ENCODE data around the gene CEP112. TPM values are rescaled to one million over a fixed set of nuclear protein-coding genes. Genes with fewer than 3 reads are reported as not detected.

The CEP112 gene
- total RNA-seq, 1 experiment from 2014 or later: 9.5 TPM

DNA sequence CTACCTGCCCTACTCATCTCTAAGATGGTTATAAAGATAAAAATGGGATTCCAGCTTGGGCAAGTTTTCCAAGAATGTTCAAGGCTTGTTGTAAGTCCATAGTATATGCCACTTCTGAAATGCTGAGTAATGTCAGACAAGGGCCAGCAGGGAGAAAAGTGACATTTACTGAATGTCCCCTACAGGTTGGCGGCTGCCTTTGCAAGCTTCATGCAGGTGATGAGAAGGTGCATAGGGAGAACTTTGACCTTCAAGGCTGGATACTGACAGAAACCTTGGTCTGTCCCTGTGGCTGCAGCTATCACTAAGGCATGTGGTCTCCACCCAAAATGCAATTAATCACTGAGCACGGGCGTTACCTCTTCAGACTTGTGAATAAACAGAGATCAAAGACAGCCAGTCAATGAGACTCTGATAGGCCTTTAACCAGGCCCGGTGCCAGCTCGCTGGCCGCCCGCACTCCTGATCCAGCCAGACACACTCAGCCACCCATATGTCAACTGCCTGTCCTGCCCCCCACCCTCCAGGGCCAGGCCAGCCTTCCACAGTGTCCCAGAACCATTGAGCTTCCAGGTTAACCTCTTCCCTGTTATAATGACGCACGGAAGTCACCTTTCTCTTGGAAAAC lies 603.6 kb downstream of the CEP112 start:
- ChIA-PET CTCF (no interaction called here), POLR2A (no interaction called here)
- ATAC-seq: no peak
- no peak overlapping the region for H3K27ac ChIP-seq (ENCODE audit: low read length)
- no peaks in the 10 kb centered on the region for H3K36me3 ChIP-seq (ENCODE audit: control insufficient read depth, insufficient read depth, low read length)
- no peak overlapping the region for H3K4me3 ChIP-seq (ENCODE audit: low read depth in 2 of 2, low read length in 2 of 2)
- H3K4me1 ChIP-seq (ENCODE audit: control insufficient read depth, insufficient read depth, low read length): no peaks in the 10 kb centered on the region
- no TSS peak for BruUV-seq (replicated peaks)
- DNase-seq (ENCODE audit: low read depth, low spot score): no peak
- H3K9me3 ChIP-seq (ENCODE audit: control insufficient read depth, insufficient read depth, low read depth, low read length): no peaks in the 10 kb centered on the region
- intact Hi-C loops (cut with micrococcal nuclease; ENCODE audit: unreplicated experiment) (no loop called here), in situ Hi-C loops (cut with HindIII; ENCODE audit: low pct_unique_long_range_greater_than_20kb, low sequenced_read_pairs) (no loop called here)
- TF ChIP-seq SIN3A (IDR thresholded peaks at IDR 0.05; ENCODE audit: borderline replicate concordance, insufficient read depth, low read depth, low read length) (no peak), TCF7L2 (IDR thresholded peaks at IDR 0.05; ENCODE audit: low read depth, low read length) (no peak), POLR2AphosphoS5 (IDR thresholded peaks at IDR 0.05; ENCODE audit: low read depth, low read length) (no peak)
- TF ChIP-seq, protein P1, sequence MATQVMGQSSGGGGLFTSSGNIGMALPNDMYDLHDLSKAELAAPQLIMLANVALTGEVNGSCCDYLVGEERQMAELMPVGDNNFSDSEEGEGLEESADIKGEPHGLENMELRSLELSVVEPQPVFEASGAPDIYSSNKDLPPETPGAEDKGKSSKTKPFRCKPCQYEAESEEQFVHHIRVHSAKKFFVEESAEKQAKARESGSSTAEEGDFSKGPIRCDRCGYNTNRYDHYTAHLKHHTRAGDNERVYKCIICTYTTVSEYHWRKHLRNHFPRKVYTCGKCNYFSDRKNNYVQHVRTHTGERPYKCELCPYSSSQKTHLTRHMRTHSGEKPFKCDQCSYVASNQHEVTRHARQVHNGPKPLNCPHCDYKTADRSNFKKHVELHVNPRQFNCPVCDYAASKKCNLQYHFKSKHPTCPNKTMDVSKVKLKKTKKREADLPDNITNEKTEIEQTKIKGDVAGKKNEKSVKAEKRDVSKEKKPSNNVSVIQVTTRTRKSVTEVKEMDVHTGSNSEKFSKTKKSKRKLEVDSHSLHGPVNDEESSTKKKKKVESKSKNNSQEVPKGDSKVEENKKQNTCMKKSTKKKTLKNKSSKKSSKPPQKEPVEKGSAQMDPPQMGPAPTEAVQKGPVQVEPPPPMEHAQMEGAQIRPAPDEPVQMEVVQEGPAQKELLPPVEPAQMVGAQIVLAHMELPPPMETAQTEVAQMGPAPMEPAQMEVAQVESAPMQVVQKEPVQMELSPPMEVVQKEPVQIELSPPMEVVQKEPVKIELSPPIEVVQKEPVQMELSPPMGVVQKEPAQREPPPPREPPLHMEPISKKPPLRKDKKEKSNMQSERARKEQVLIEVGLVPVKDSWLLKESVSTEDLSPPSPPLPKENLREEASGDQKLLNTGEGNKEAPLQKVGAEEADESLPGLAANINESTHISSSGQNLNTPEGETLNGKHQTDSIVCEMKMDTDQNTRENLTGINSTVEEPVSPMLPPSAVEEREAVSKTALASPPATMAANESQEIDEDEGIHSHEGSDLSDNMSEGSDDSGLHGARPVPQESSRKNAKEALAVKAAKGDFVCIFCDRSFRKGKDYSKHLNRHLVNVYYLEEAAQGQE (IDR thresholded peaks at IDR 0.05; ENCODE audit: insufficient read depth in 1 of 2, low read depth in 2 of 2, low read length in 1 of 2): no peak
- TF ChIP-seq, protein P2, sequence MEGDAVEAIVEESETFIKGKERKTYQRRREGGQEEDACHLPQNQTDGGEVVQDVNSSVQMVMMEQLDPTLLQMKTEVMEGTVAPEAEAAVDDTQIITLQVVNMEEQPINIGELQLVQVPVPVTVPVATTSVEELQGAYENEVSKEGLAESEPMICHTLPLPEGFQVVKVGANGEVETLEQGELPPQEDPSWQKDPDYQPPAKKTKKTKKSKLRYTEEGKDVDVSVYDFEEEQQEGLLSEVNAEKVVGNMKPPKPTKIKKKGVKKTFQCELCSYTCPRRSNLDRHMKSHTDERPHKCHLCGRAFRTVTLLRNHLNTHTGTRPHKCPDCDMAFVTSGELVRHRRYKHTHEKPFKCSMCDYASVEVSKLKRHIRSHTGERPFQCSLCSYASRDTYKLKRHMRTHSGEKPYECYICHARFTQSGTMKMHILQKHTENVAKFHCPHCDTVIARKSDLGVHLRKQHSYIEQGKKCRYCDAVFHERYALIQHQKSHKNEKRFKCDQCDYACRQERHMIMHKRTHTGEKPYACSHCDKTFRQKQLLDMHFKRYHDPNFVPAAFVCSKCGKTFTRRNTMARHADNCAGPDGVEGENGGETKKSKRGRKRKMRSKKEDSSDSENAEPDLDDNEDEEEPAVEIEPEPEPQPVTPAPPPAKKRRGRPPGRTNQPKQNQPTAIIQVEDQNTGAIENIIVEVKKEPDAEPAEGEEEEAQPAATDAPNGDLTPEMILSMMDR (IDR thresholded peaks at IDR 0.05): no peak
- H3K27me3 ChIP-seq (ENCODE audit: control insufficient read depth, insufficient read depth, low read length): no peaks in the 10 kb centered on the region

DNA sequence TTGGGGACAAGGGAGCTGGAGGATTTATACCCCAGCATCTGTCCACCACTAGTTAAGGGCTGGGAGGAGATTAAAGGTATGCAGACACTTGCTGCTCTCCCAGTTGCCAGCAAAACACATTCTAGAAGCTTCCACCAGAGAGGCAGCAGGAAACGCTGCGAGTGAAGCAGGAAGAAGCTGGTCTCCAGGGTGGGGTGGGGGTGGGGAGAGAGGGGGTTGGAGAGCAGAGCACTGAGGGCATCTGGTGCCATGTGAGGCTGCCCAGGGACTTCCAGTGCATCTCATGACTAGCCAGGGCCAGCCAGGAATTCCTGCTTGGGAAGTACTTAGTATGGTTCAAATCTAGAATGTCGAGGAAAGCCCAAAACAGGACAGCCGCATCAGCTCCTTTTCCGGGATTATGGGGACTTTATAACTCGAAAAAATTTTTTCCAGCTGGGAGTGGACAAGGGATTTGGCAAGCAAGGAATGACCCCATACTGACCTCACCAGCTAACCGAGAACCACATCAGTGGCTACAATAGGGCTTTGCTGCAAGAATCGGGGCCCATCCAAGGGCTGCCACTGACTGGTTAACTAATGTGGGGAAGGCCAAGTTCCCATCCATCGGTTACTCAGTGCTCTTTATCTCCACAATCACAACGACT lies 604.3 kb downstream of the CEP112 start:
- no TSS peak for BruUV-seq (replicated peaks)
- no peaks in the 10 kb centered on the region for H3K27me3 ChIP-seq (ENCODE audit: control insufficient read depth, insufficient read depth, low read length)
- in situ Hi-C loops (cut with HindIII; ENCODE audit: low pct_unique_long_range_greater_than_20kb, low sequenced_read_pairs): no loop called here
- ATAC-seq (no peak), DNase-seq (ENCODE audit: low read depth, low spot score) (no peak)
- intact Hi-C loops (cut with micrococcal nuclease; ENCODE audit: unreplicated experiment): no loop called here
- ChIA-PET POLR2A (no interaction called here), CTCF (no interaction called here)
- no peaks in the 10 kb centered on the region for H3K36me3 ChIP-seq (ENCODE audit: control insufficient read depth, insufficient read depth, low read length)
- H3K4me3 ChIP-seq (ENCODE audit: low read depth in 2 of 2, low read length in 2 of 2): no peak overlapping the region
- TF ChIP-seq TCF7L2 (IDR thresholded peaks at IDR 0.05; ENCODE audit: low read depth, low read length) (no peak), SIN3A (IDR thresholded peaks at IDR 0.05; ENCODE audit: borderline replicate concordance, insufficient read depth, low read depth, low read length) (no peak), POLR2AphosphoS5 (IDR thresholded peaks at IDR 0.05; ENCODE audit: low read depth, low read length) (no peak)
- TF ChIP-seq, protein P1 (IDR thresholded peaks at IDR 0.05; ENCODE audit: insufficient read depth in 1 of 2, low read depth in 2 of 2, low read length in 1 of 2): no peak
- TF ChIP-seq, protein P2 (IDR thresholded peaks at IDR 0.05): no peak
- no peaks in the 10 kb centered on the region for H3K9me3 ChIP-seq (ENCODE audit: control insufficient read depth, insufficient read depth, low read depth, low read length)
- no peaks in the 10 kb centered on the region for H3K4me1 ChIP-seq (ENCODE audit: control insufficient read depth, insufficient read depth, low read length)
- H3K27ac ChIP-seq (ENCODE audit: low read length): no peak overlapping the region
